GM21360 (cell line): ENCODE measurements around the gene ZDHHC4.
A peak's percentile ranks its signal among the peaks of the same experiment; 100 is the strongest.
"Not testable (repeated sequence)": the region's sequence is repeated elsewhere in the genome, so short reads cannot be mapped to it uniquely, and the experiment has no call there.

Experiments used
- ATAC-seq: cut with Tn5 transposase; IDR thresholded peaks from one replicate; pipeline ENCODE4 v1.9.1; 2021; ENCODE audit warnings: mild to moderate bottlenecking, moderate library complexity; ENCODE audit not compliant: unreplicated experiment

The ZDHHC4 gene

GRCh38 chr7:6559896-6560295 is 17.4 kb upstream of the ZDHHC4 start:
- ATAC-seq = no peak

GRCh38 chr7:6562106-6562505 is 15.1 kb upstream of the ZDHHC4 start:
- ATAC-seq = no peak

- no peak for ATAC-seq
These were observed 13.1 kb upstream of the ZDHHC4 start for GRCh38 chr7:6563936-6564770.

- ATAC-seq = no peak
These were observed 11.6 kb upstream of the ZDHHC4 start for GRCh38 chr7:6565655-6566054.

- no peak for ATAC-seq
These were observed 9.4 kb upstream of the ZDHHC4 start for GRCh38 chr7:6567886-6568285.

GRCh38 chr7:6571160-6571779 is 6.0 kb upstream of the ZDHHC4 start:
- ATAC-seq = no peak

- no peak for ATAC-seq
These were observed 1.8 kb upstream of the ZDHHC4 start for GRCh38 chr7:6575281-6576023.

GRCh38 chr7:6576024-6576866 is 1.0 kb upstream of the ZDHHC4 start:
- ATAC-seq = no peak

GRCh38 chr7:6576867-6577368 is 336 bp upstream of the ZDHHC4 start:
- not testable (repeated sequence) for ATAC-seq

GRCh38 chr7:6578114-6579084 is 1.1 kb downstream of the ZDHHC4 start:
- ATAC-seq = no peak

- no peak for ATAC-seq
These were observed 2.2 kb downstream of the ZDHHC4 start for GRCh38 chr7:6579446-6579845.

- not testable (repeated sequence) for ATAC-seq
These were observed 8.6 kb downstream of the ZDHHC4 start for GRCh38 chr7:6585746-6586432.

GRCh38 chr7:6588566-6588965 is 11.3 kb downstream of the ZDHHC4 start:
- ATAC-seq = no peak

- no peak for ATAC-seq
These were observed 12.0 kb downstream of the ZDHHC4 start for GRCh38 chr7:6589151-6589828.

GRCh38 chr7:6589829-6590644 is 12.8 kb downstream of the ZDHHC4 start, which contains the start of gene INTS15:
Gene INTS15 (plus strand): TSS chr7:6590021. CDS start chr7:6590284, 263 bp downstream.
- ATAC-seq = peak; percentile 80

- no peak for ATAC-seq
These were observed 13.4 kb downstream of the ZDHHC4 start for GRCh38 chr7:6590645-6591110.

GRCh38 chr7:6600093-6600492 is 22.8 kb downstream of the ZDHHC4 start:
- no peak for ATAC-seq
